Heart left ventricle (tissue), 16 donors: ENCODE data around the gene KRTAP20-4. TPM values are rescaled to one million over a fixed set of nuclear protein-coding genes. Genes with fewer than 3 reads are reported as not detected.

Experiments
- ATAC-seq, 4 donors: fragments of 200-7000 bp; cut with Tn5 transposase; one replicate each; pipeline ENCODE4 v1.9.1; 2020 to 2022; ENCODE audit warnings: moderate library complexity in 4 of 4, mild to moderate bottlenecking in 3 of 4, moderate number of reproducible peaks in 1 of 4
- DNase-seq, 5 donors: peaks; one replicate each; pipeline ENCODE4 v3.0.0-alpha.2; 2020
- H3K27ac ChIP-seq, 12 donors: fragments of 200-600 bp; sonication (generic) in 4 of 12; one replicate each; pipeline versions ENCODE4 v1.5.0 to v1.8.0; 2016 to 2022; ENCODE audit warnings: mild to moderate bottlenecking in 2 of 12
- H3K27me3 ChIP-seq, 9 donors: fragments of 200-600 bp; sonication (generic) in 2 of 9; one replicate each; pipeline versions ENCODE4 v1.5.1 to v1.8.0; 2016 to 2022; ENCODE audit warnings: mild to moderate bottlenecking in 3 of 9
- H3K36me3 ChIP-seq, 9 donors: fragments of 200-600 bp; sonication (generic) in 2 of 9; one replicate each; pipeline versions ENCODE4 v1.5.0 to v1.8.0; 2018 to 2022; ENCODE audit warnings: mild to moderate bottlenecking in 2 of 9
- H3K4me1 ChIP-seq, 12 donors: fragments of 200-600 bp; sonication (generic) in 4 of 12; one replicate each; pipeline versions ENCODE4 v1.5.0 to v1.8.0; 2016 to 2022; ENCODE audit warnings: mild to moderate bottlenecking in 3 of 12
- H3K4me3 ChIP-seq, 12 donors: fragments of 200-600 bp; sonication (generic) in 4 of 12; one replicate each; pipeline versions ENCODE4 v1.5.0 to v1.8.0; 2017 to 2022; ENCODE audit warnings: mild to moderate bottlenecking in 9 of 12, moderate library complexity in 4 of 12
- H3K9me3 ChIP-seq, 12 donors: fragments of 200-600 bp; sonication (generic) in 4 of 12; one replicate each; pipeline versions ENCODE4 v1.5.0 to v1.8.0; 2016 to 2022; ENCODE audit warnings: mild to moderate bottlenecking in 1 of 12
- CTCF ChIP-seq, 12 donors: fragments of 200-600 bp; sonication (generic) in 4 of 12; IDR thresholded peaks; one replicate each; pipeline versions ENCODE4 v1.5.0 to v1.8.0; 2018 to 2022; ENCODE audit warnings: antibody characterized with exemption in 12 of 12, mild to moderate bottlenecking in 5 of 12
- POLR2A ChIP-seq, 2 donors: fragments of 450-650 bp; IDR thresholded peaks; one replicate each; pipeline ENCODE4 v1.6.1; 2017; ENCODE audit warnings: antibody characterized with exemption in 2 of 2, mild to moderate bottlenecking in 2 of 2, moderate library complexity in 2 of 2
- WGBS, 4 donors: extraction: QIAGEN DNeasy Blood & Tissue Kit in 2 of 4; methylation state at CpG; one replicate each; pipeline versions ENCODE4 v1.1.5 to v1.1.7; 2013 to 2018; 5-methylcytosine and 5-hydroxymethylcytosine counted together
- intact Hi-C, 10 donors: fragments of 100-400 bp; cut with DNase I; formaldehyde crosslinking; loops; one replicate each; pipeline versions ENCODE4 v1.11.1 to v1.14.2; 2022
- polyA plus RNA-seq, 2 donors: library from polyadenylated mRNA; stranded (reverse); fragments of 200-250 nt; gene quantifications; one replicate each; pipeline ENCODE4 v1.2.3, GENCODE V29; 2013
- total RNA-seq, 9 donors: library from RNA; depleted of rRNA in 2 of 9; stranded (reverse); fragments of >200 nt in 2 of 9; fragmentation: NEBNext Ultra II Directional in 3 of 9; extraction: Animal tissue kit (Norgen Biotek cat#: 25700) in 3 of 9; gene quantifications; one replicate each; pipeline versions ENCODE4 v1.1.0 to v1.2.4, GENCODE V29; 2016 to 2023
- donor health status: ischemic (EF 13 %, LVEDD 7.1; RV severe dilation, severe dysfunction).
- donor health status: healthy with polysubstance abuse.
- donor health status: DM: no; HTN: yes; CAD: no.
- donor health status: DM: no; HTN: no; CAD: no.
- donor health status: ischemic (EF 25% LVEDD 6.9; RV normal size, moderate dysfunction).
- donor health status: ischemic (EF 25% LVEDD 5.7; RV mildly dilated, moderate dysfunction).
- donor health status: healthy.
- donor health status: DM: yes; HTN: yes; CAD: no.
- donor health status: ischemic (EF 35%, LVEDD 5.7; RV mildly dilated, moderate dysfunction).
- donor health status: nonischemic (EF 11% LVEDD 7.7; RV severe dilation, severe dysfunction).
- donor health status: DM: yes; HTN: yes; CAD: no.
- donor health status: PGD.
- donor health status: ischemic (EF 29% LVEDD 5.4; RV normal size, mild dysfunction).
- donor health status: nonischemic (EF 23%, LVEDD 6.1; RV moderate dilation, normal function).

KRTAP20-4 gene
- total and polyA plus RNA-seq, 11 donors, result not detected

GRCh38 chr21:30668776-30669175 is 48.3 kb downstream of the KRTAP20-4 start:
- WGBS, 4 donors, result 61 to 85% (median 76%) methylated on average over 1 of the region's 1 CpG
- no peak for DNase-seq

More at GRCh38 chr21:30668776-30669175, 48.3 kb downstream of the KRTAP20-4 start:
- intact Hi-C loops, result no loop called here
- TF ChIP-seq POLR2A (IDR thresholded peaks at IDR 0.05) (no peak), CTCF (IDR thresholded peaks at IDR 0.05) (no peak)
- no peaks in the 10 kb centered on the region for H3K36me3 ChIP-seq
- no peak overlapping the region for H3K4me3 ChIP-seq
- no peak for ATAC-seq
- H3K4me1 ChIP-seq, result no peaks in the 10 kb centered on the region
- H3K27ac ChIP-seq, result no peak overlapping the region
- H3K27me3 ChIP-seq, result no peaks in the 10 kb centered on the region
- H3K9me3 ChIP-seq, result no peaks in the 10 kb centered on the region

Other genes with a start within 250 kb of the KRTAP20-4 start
- not detected for gene KRTAP13-2, start 248.4 kb upstream of the KRTAP20-4 start, total RNA-seq
- gene KRTAP13-2, start 248.4 kb upstream of the KRTAP20-4 start, polyA plus RNA-seq, result not detected
- gene KRTAP13-1, start 224.6 kb upstream of the KRTAP20-4 start, total RNA-seq, result not detected
- gene KRTAP13-1, start 224.6 kb upstream of the KRTAP20-4 start, polyA plus RNA-seq, result not detected
- not detected for gene KRTAP13-3, start 194.7 kb upstream of the KRTAP20-4 start, total RNA-seq
- gene KRTAP13-3, start 194.7 kb upstream of the KRTAP20-4 start, polyA plus RNA-seq, result not detected
- not detected for gene KRTAP13-4, start 190.4 kb upstream of the KRTAP20-4 start, total RNA-seq
- gene KRTAP13-4, start 190.4 kb upstream of the KRTAP20-4 start, polyA plus RNA-seq, result not detected
- gene KRTAP15-1, start 180.4 kb upstream of the KRTAP20-4 start, total RNA-seq, result not detected
- gene KRTAP15-1, start 180.4 kb upstream of the KRTAP20-4 start, polyA plus RNA-seq, result not detected
- gene KRTAP19-1, start 140.3 kb upstream of the KRTAP20-4 start, total RNA-seq, result not detected
- gene KRTAP19-1, start 140.3 kb upstream of the KRTAP20-4 start, polyA plus RNA-seq, result not detected
- not detected for gene KRTAP19-2, start 133.2 kb upstream of the KRTAP20-4 start, total RNA-seq
- not detected for gene KRTAP19-2, start 133.2 kb upstream of the KRTAP20-4 start, polyA plus RNA-seq
- gene KRTAP19-3, start 128.6 kb upstream of the KRTAP20-4 start, total RNA-seq, result not detected
- gene KRTAP19-3, start 128.6 kb upstream of the KRTAP20-4 start, polyA plus RNA-seq, result not detected
- gene KRTAP19-4, start 123.5 kb upstream of the KRTAP20-4 start, total RNA-seq, result not detected
- gene KRTAP19-4, start 123.5 kb upstream of the KRTAP20-4 start, polyA plus RNA-seq, result not detected
- gene KRTAP19-5, start 118.5 kb upstream of the KRTAP20-4 start, total RNA-seq, result not detected
- not detected for gene KRTAP19-5, start 118.5 kb upstream of the KRTAP20-4 start, polyA plus RNA-seq
- not detected for gene KRTAP19-6, start 78.8 kb upstream of the KRTAP20-4 start, total RNA-seq
- gene KRTAP19-6, start 78.8 kb upstream of the KRTAP20-4 start, polyA plus RNA-seq, result not detected
- gene KRTAP19-7, start 59.3 kb upstream of the KRTAP20-4 start, total RNA-seq, result not detected
- not detected for gene KRTAP19-7, start 59.3 kb upstream of the KRTAP20-4 start, polyA plus RNA-seq
- gene KRTAP22-2, start 30.2 kb upstream of the KRTAP20-4 start, total RNA-seq, result not detected
- gene KRTAP22-2, start 30.2 kb upstream of the KRTAP20-4 start, polyA plus RNA-seq, result not detected
- not detected for gene KRTAP6-3, start 28.2 kb upstream of the KRTAP20-4 start, total RNA-seq
- not detected for gene KRTAP6-3, start 28.2 kb upstream of the KRTAP20-4 start, polyA plus RNA-seq
- not detected for gene KRTAP6-2, start 21.7 kb upstream of the KRTAP20-4 start, total RNA-seq
- gene KRTAP6-2, start 21.7 kb upstream of the KRTAP20-4 start, polyA plus RNA-seq, result not detected
- not detected for gene KRTAP22-1, start 19.5 kb upstream of the KRTAP20-4 start, total RNA-seq
- not detected for gene KRTAP22-1, start 19.5 kb upstream of the KRTAP20-4 start, polyA plus RNA-seq
- not detected for gene KRTAP6-1, start 6.7 kb upstream of the KRTAP20-4 start, total RNA-seq
- not detected for gene KRTAP6-1, start 6.7 kb upstream of the KRTAP20-4 start, polyA plus RNA-seq
- not detected for gene KRTAP20-1, start 4.2 kb upstream of the KRTAP20-4 start, total RNA-seq
- gene KRTAP20-1, start 4.2 kb upstream of the KRTAP20-4 start, polyA plus RNA-seq, result not detected
- not detected for gene KRTAP20-2, start 14.6 kb downstream of the KRTAP20-4 start, total RNA-seq
- gene KRTAP20-2, start 14.6 kb downstream of the KRTAP20-4 start, polyA plus RNA-seq, result not detected
- gene KRTAP20-3, start 22.2 kb downstream of the KRTAP20-4 start, total RNA-seq, result not detected
- gene KRTAP20-3, start 22.2 kb downstream of the KRTAP20-4 start, polyA plus RNA-seq, result not detected
- gene KRTAP21-3, start 98.2 kb downstream of the KRTAP20-4 start, total RNA-seq, result not detected
- gene KRTAP21-3, start 98.2 kb downstream of the KRTAP20-4 start, polyA plus RNA-seq, result not detected
- not detected for gene KRTAP21-2, start 126.6 kb downstream of the KRTAP20-4 start, total RNA-seq
- gene KRTAP21-2, start 126.6 kb downstream of the KRTAP20-4 start, polyA plus RNA-seq, result not detected
- gene KRTAP21-1, start 134.8 kb downstream of the KRTAP20-4 start, total RNA-seq, result not detected
- not detected for gene KRTAP21-1, start 134.8 kb downstream of the KRTAP20-4 start, polyA plus RNA-seq
- not detected for gene KRTAP8-1, start 192.6 kb downstream of the KRTAP20-4 start, total RNA-seq
- gene KRTAP8-1, start 192.6 kb downstream of the KRTAP20-4 start, polyA plus RNA-seq, result not detected
- gene KRTAP7-1, start 209.1 kb downstream of the KRTAP20-4 start, total RNA-seq, result not detected
- not detected for gene KRTAP7-1, start 209.1 kb downstream of the KRTAP20-4 start, polyA plus RNA-seq